WI38 (cell line): Measurements from ENCODE around the gene FAM110C.
"Not testable (repeated sequence)": the region's sequence is repeated elsewhere in the genome, so short reads cannot be mapped to it uniquely, and the experiment has no call there.

ENCODE experiments used
- H3K4me3 ChIP-seq: 2 replicates; pipeline ENCODE4 v1.5.1; 2011; ENCODE audit warnings: low read depth, mild to moderate bottlenecking, control low read depth, low read length
- CTCF ChIP-seq: IDR thresholded peaks from 2 replicates; pipeline ENCODE4 v1.5.1; 2012; ENCODE audit warnings: low read depth, mild to moderate bottlenecking, control low read depth, low read length

Gene FAM110C

GRCh38 chr2:28406-28975 lies 17.8 kb downstream of the FAM110C start:
- no peak for TF ChIP-seq CTCF
- H3K4me3 ChIP-seq = no peak overlapping the region

- TF ChIP-seq CTCF = no peak
- H3K4me3 ChIP-seq = no peak overlapping the region
Measured at GRCh38 chr2:26891-27290, 19.4 kb downstream of the FAM110C start.

GRCh38 chr2:25543-25942 lies 20.8 kb downstream of the FAM110C start:
- TF ChIP-seq CTCF = no peak
- H3K4me3 ChIP-seq = no peak overlapping the region

GRCh38 chr2:24591-24990 lies 21.7 kb downstream of the FAM110C start:
- H3K4me3 ChIP-seq = not testable (repeated sequence)

GRCh38 chr2:24107-24506 lies 22.2 kb downstream of the FAM110C start:
- no peak for TF ChIP-seq CTCF
- H3K4me3 ChIP-seq = no peak overlapping the region

- no peak overlapping the region for H3K4me3 ChIP-seq
- TF ChIP-seq CTCF = no peak
Measured at GRCh38 chr2:23283-23682, 23.0 kb downstream of the FAM110C start.

- H3K4me3 ChIP-seq = not testable (repeated sequence)
Measured at GRCh38 chr2:22244-22643, 24.1 kb downstream of the FAM110C start.

GRCh38 chr2:20259-20658 lies 26.0 kb downstream of the FAM110C start:
- H3K4me3 ChIP-seq = not testable (repeated sequence)

- no peak overlapping the region for H3K4me3 ChIP-seq
- no peak for TF ChIP-seq CTCF
Measured at GRCh38 chr2:19505-19904, 26.8 kb downstream of the FAM110C start.
